ENCODE data around the gene MPPED2. TPM values are rescaled to one million over a fixed set of nuclear protein-coding genes. Genes with fewer than 3 reads are reported as not detected.

Gene MPPED2
- polyA plus RNA-seq, 1 donor (not counting 4 experiments of a cell fraction or from before 2014, with no cell fraction given) = not detected

GRCh38 chr11:30526558-30526957 is 59.6 kb downstream of the MPPED2 start:
- DNase-seq (ENCODE audit: low read depth, low spot score) (no peak), FAIRE-seq (no peak)
- H3K4me3 ChIP-seq (ENCODE audit: control insufficient read depth in 2 of 3, extremely low read depth in 1 of 3, insufficient read depth in 2 of 3, low read depth in 1 of 3, low read length in 3 of 3) = no peak overlapping the region
- H3K9me1 ChIP-seq (ENCODE audit: control insufficient read depth, extremely low read depth, insufficient read depth, low read length) = no peaks in the 10 kb centered on the region
- no peaks in the 10 kb centered on the region for H3K36me3 ChIP-seq (ENCODE audit: control insufficient read depth in 2 of 2, extremely low read depth in 1 of 2, insufficient read depth in 2 of 2, low read length in 2 of 2)
- H3K79me2 ChIP-seq (ENCODE audit: control insufficient read depth, insufficient read depth, low read length) = no peaks in the 10 kb centered on the region
- H3K27ac ChIP-seq (ENCODE audit: control insufficient read depth, insufficient read depth, low read length) = no peak overlapping the region
- H3K27me3 ChIP-seq (ENCODE audit: control insufficient read depth, extremely low read depth, insufficient read depth, low read length) = no peaks in the 10 kb centered on the region
- H2AFZ ChIP-seq (ENCODE audit: control insufficient read depth, low read length) = no peak overlapping the region
- no peaks in the 10 kb centered on the region for H3K9me3 ChIP-seq (ENCODE audit: control insufficient read depth, low read depth, low read length)
- H3K4me2 ChIP-seq (ENCODE audit: control insufficient read depth, extremely low read depth, insufficient read depth, low read depth, low read length) = no peak overlapping the region
- no peaks in the 10 kb centered on the region for H3K4me1 ChIP-seq (ENCODE audit: control insufficient read depth, extremely low read depth, insufficient read depth, low read length)
- no peak for TF ChIP-seq EZH2 (IDR thresholded peaks at IDR 0.05; ENCODE audit: low read length)
- TF ChIP-seq CTCF (optimal IDR thresholded peaks at IDR 0.05 in 1 of 3, IDR thresholded peaks at IDR 0.05 in 1 of 3, conservative IDR thresholded peaks at IDR 0.05 in 1 of 3; ENCODE audit: extremely low read depth in 1 of 3, insufficient read depth in 2 of 3, low read length in 3 of 3) = no peak
- no peak overlapping the region for H3K9ac ChIP-seq (ENCODE audit: control insufficient read depth, extremely low read depth, insufficient read depth, low read length)
- dilution Hi-C loops (cut with MboI; ENCODE audit: extremely low pct_ligation_motif_present, low sequenced_read_pairs) = no loop called here
- H4K20me1 ChIP-seq (ENCODE audit: control insufficient read depth, extremely low read depth, insufficient read depth, low read length) = no peaks in the 10 kb centered on the region

DNA sequence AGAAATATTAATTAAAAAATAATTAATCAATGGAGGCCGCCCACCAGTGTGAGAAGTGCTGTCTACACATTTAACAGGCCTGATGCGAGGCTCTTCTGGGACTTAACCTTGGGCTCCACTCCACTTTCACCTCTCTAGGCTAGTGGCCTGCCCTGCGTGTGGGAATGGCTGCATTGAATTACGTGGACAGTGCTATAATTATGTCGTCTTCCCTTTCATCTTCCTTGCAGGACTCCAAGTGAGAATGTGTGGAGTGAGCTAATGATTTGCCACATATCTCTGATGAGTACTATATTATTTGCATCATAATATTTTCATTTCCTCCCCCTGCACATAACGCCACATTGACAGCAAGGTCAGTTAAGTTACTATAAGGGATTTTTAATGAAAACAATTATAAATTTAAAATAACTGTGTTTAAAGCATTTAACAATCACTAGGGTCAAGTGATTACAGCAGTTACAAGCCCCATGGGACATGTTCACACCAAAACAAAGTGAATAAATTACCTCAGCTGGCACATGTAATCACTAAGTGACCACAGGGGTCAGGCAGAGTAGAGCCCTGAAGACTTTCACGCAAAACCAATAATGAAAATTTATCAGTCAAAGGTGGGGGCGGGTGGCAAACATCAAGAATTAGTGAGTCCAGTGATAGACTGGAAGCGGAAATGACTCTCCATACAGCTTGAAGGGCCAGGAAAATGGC is 63.5 kb downstream of the MPPED2 start:
- H3K4me2 ChIP-seq (ENCODE audit: control insufficient read depth, extremely low read depth, insufficient read depth, low read depth, low read length) = no peak overlapping the region
- dilution Hi-C loops (cut with MboI; ENCODE audit: extremely low pct_ligation_motif_present, low sequenced_read_pairs) = no loop called here
- H3K4me3 ChIP-seq (ENCODE audit: control insufficient read depth in 2 of 3, extremely low read depth in 1 of 3, insufficient read depth in 2 of 3, low read depth in 1 of 3, low read length in 3 of 3) = no peak overlapping the region
- no peaks in the 10 kb centered on the region for H3K9me1 ChIP-seq (ENCODE audit: control insufficient read depth, extremely low read depth, insufficient read depth, low read length)
- H3K79me2 ChIP-seq (ENCODE audit: control insufficient read depth, insufficient read depth, low read length) = no peaks in the 10 kb centered on the region
- DNase-seq (ENCODE audit: low read depth, low spot score) (no peak), FAIRE-seq (no peak)
- no peaks in the 10 kb centered on the region for H3K9me3 ChIP-seq (ENCODE audit: control insufficient read depth, low read depth, low read length)
- no peaks in the 10 kb centered on the region for H4K20me1 ChIP-seq (ENCODE audit: control insufficient read depth, extremely low read depth, insufficient read depth, low read length)
- no peaks in the 10 kb centered on the region for H3K27me3 ChIP-seq (ENCODE audit: control insufficient read depth, extremely low read depth, insufficient read depth, low read length)
- TF ChIP-seq EZH2 (IDR thresholded peaks at IDR 0.05; ENCODE audit: low read length) (no peak), CTCF (optimal IDR thresholded peaks at IDR 0.05 in 1 of 3, IDR thresholded peaks at IDR 0.05 in 1 of 3, conservative IDR thresholded peaks at IDR 0.05 in 1 of 3; ENCODE audit: extremely low read depth in 1 of 3, insufficient read depth in 2 of 3, low read length in 3 of 3) (no peak)
- H3K27ac ChIP-seq (ENCODE audit: control insufficient read depth, insufficient read depth, low read length) = no peak overlapping the region
- no peak overlapping the region for H3K9ac ChIP-seq (ENCODE audit: control insufficient read depth, extremely low read depth, insufficient read depth, low read length)
- H2AFZ ChIP-seq (ENCODE audit: control insufficient read depth, low read length) = no peak overlapping the region
- no peaks in the 10 kb centered on the region for H3K4me1 ChIP-seq (ENCODE audit: control insufficient read depth, extremely low read depth, insufficient read depth, low read length)
- no peaks in the 10 kb centered on the region for H3K36me3 ChIP-seq (ENCODE audit: control insufficient read depth in 2 of 2, extremely low read depth in 1 of 2, insufficient read depth in 2 of 2, low read length in 2 of 2)

All from keratinocyte (primary cell).